HG02610 (cell line): ENCODE measurements around the gene FECH.
"Not testable (repeated sequence)": the region's sequence is repeated elsewhere in the genome, so short reads cannot be mapped to it uniquely, and the experiment has no call there.

Source experiments
- ATAC-seq: cut with Tn5 transposase; IDR thresholded peaks from one replicate; pipeline ENCODE4 v1.9.1; 2021; ENCODE audit warnings: mild to moderate bottlenecking, moderate library complexity; ENCODE audit not compliant: unreplicated experiment

FECH gene

GRCh38 chr18:57586251-57587049 is at the start of gene FECH:
TSS of gene FECH (minus strand) at chr18:57586702. CDS start at chr18:57586620, 82 bp downstream.
- ATAC-seq = peak; percentile 96

- ATAC-seq = no peak
Observed at GRCh38 chr18:57635003-57635822, 48.7 kb upstream of the FECH start.

- ATAC-seq = no peak
Observed at GRCh38 chr18:57631697-57632096, 45.2 kb upstream of the FECH start.

- ATAC-seq = peak; percentile 45
Observed at GRCh38 chr18:57630754-57631595, 44.5 kb upstream of the FECH start.

GRCh38 chr18:57630002-57630753 is 43.7 kb upstream of the FECH start:
- ATAC-seq = peak; percentile 88

GRCh38 chr18:57629422-57629821 is 42.9 kb upstream of the FECH start:
- no peak for ATAC-seq

GRCh38 chr18:57627488-57627887 is 41.0 kb upstream of the FECH start:
- ATAC-seq = no peak

- ATAC-seq = no peak
Observed at GRCh38 chr18:57624988-57625387, 38.5 kb upstream of the FECH start.

GRCh38 chr18:57621246-57621604 is 34.7 kb upstream of the FECH start:
- ATAC-seq = peak; percentile 15

- no peak for ATAC-seq
Observed at GRCh38 chr18:57619876-57620275, 33.4 kb upstream of the FECH start.

- ATAC-seq = no peak
Observed at GRCh38 chr18:57618910-57619309, 32.4 kb upstream of the FECH start.

GRCh38 chr18:57603871-57604270 is 17.4 kb upstream of the FECH start:
- ATAC-seq = no peak

GRCh38 chr18:57595347-57595746 is 8.8 kb upstream of the FECH start:
- no peak for ATAC-seq

GRCh38 chr18:57592716-57593115 is 6.2 kb upstream of the FECH start:
- not testable (repeated sequence) for ATAC-seq

GRCh38 chr18:57589161-57589560 is 2.7 kb upstream of the FECH start:
- no peak for ATAC-seq

- no peak for ATAC-seq
Observed at GRCh38 chr18:57587098-57587661, 678 bp upstream of the FECH start.

GRCh38 chr18:57585855-57586250 is 649 bp downstream of the FECH start:
- ATAC-seq = no peak

GRCh38 chr18:57585421-57585820 is 1.1 kb downstream of the FECH start:
- ATAC-seq = no peak

GRCh38 chr18:57584444-57584843 is 2.1 kb downstream of the FECH start:
- no peak for ATAC-seq

- ATAC-seq = no peak
Observed at GRCh38 chr18:57583297-57583835, 3.1 kb downstream of the FECH start.
